Chondrocyte (in vitro differentiated cells): Measurements from ENCODE around the gene RHNO1. TPM values are rescaled to one million over a fixed set of nuclear protein-coding genes. Genes with fewer than 3 reads are reported as not detected.

ENCODE experiments used
- DNase-seq: peaks from one replicate; pipeline ENCODE4 v3.0.0; 2021; ENCODE audit warnings: mixed read lengths, low spot score
- H3K27ac Mint-ChIP-seq: one replicate; pipeline ENCODE4 v1.8.0; 2021; ENCODE audit warnings: mild to moderate bottlenecking, moderate library complexity, mixed read lengths; ENCODE audit not compliant: unreplicated experiment
- H3K27me3 Mint-ChIP-seq: 2 replicates; pipeline ENCODE4 v1.8.0; 2021; ENCODE audit warnings: low read depth, mixed read lengths
- H3K36me3 Mint-ChIP-seq: 2 replicates; pipeline ENCODE4 v1.8.0; 2021; ENCODE audit warnings: low read depth, mixed read lengths
- H3K4me1 Mint-ChIP-seq: 2 replicates; pipeline ENCODE4 v1.8.0; 2021; ENCODE audit warnings: low read depth, mild to moderate bottlenecking, mixed read lengths
- H3K4me3 Mint-ChIP-seq: one replicate; pipeline ENCODE4 v1.8.0; 2021; ENCODE audit warnings: mild to moderate bottlenecking, moderate library complexity, mixed read lengths; ENCODE audit not compliant: unreplicated experiment
- H3K9me3 Mint-ChIP-seq: 2 replicates; pipeline ENCODE4 v1.8.0; 2021; ENCODE audit warnings: low read depth, mixed read lengths
- CTCF ChIP-seq: fragments of 200-600 bp; sonication (generic); IDR thresholded peaks from 2 replicates; pipeline ENCODE4 v1.5.0; 2021; ENCODE audit warnings: antibody characterized with exemption, mild to moderate bottlenecking, moderate library complexity
- total RNA-seq: library from RNA; stranded (reverse); gene quantifications from 3 replicates; pipeline ENCODE4 v1.2.1, GENCODE V29; 2021

RHNO1 gene
- total RNA-seq, 1 donor from 2014 or later = 18.8 TPM

DNA sequence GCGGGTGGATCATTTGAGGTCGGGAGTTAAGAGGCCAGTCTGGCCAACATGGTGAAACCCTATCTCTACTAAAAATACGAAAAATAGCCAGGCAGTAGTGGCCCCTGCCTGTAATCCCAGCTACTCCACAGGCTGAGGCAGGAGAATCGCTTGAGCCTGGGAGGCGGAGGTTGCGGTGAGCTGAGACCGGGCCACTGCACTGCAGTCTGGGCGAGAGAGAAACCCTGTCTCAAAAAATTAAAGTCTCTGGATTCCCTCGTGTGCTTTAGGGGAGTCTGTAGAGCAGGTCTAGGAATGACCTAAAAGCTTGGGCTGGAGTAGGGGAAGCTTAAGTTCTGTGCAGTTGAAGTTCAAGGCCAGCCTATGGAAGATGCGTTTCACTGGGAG is 13.0 kb downstream of the RHNO1 start:
- Mint-ChIP-seq H3K4me1 (peaks cover 36% of the 10 kb centered on the region), H3K27ac (peak overlapping the region; percentile 99), H3K9me3 (no peaks in the 10 kb centered on the region), H3K36me3 (peaks cover 5% of the 10 kb centered on the region), H3K27me3 (no peaks in the 10 kb centered on the region), H3K4me3 (peak overlapping the region; percentile 96)
- TF ChIP-seq CTCF = no peak
- no peak for DNase-seq

DNA sequence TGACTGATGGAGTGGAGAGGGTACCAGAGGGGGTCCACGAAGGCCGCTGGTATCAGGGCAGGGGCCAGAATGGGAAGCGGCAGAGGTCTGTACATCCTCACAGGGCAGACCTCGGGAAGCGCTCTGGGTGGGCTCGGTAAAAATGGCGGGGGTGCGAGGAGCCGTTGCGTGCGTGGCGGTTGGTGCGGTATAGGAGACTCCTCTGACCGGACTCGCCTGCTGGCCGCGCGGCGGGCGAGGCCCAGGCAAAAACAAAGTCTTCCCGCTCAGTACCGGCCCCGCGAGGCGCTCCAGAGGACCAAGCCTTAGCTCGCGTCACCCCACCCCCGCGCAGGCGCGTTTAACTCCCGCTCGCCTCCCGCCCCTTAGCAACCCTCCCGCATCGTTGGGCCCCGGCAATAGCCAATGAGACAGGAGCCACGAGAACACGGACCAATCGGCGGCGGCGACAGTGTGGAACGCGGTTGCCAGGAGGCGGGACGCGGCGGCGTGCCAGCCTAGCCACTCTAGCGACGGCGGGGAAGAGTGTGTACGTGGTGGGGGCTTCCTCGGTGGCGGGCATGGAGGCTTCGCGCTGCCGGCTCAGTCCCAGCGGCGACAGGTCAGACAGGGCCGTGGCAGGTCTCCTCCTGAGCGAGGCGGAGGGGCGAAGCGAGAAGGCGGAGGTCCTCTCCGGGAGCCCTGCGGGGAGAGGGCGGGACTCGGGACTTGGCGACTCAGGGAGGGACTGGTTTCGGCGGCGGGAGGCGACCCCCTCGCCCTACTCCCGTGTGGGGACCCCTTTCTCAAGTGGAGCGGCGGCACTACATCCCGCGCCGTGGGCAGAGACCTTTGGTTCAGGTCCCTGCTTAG is 13.6 kb downstream of the RHNO1 start, which contains the start of gene TULP3:
Gene TULP3 (plus strand): TSS at position 504 of the 852 bp plus-strand sequence. CDS start 57 bp downstream, at position 561.
- peak; percentile 100 for DNase-seq
- no peak for TF ChIP-seq CTCF
- H3K4me3 Mint-ChIP-seq = peak within 1 kb of the TSS; percentile 96
- H3K36me3 Mint-ChIP-seq = peaks cover 5% of the 10 kb centered on the region
- H3K9me3 Mint-ChIP-seq = no peaks in the 10 kb centered on the region
- peaks cover 42% of the 10 kb centered on the region for H3K4me1 Mint-ChIP-seq
- H3K27me3 Mint-ChIP-seq = no peaks in the 10 kb centered on the region
- peak within 1 kb of the TSS; percentile 99 for H3K27ac Mint-ChIP-seq

DNA sequence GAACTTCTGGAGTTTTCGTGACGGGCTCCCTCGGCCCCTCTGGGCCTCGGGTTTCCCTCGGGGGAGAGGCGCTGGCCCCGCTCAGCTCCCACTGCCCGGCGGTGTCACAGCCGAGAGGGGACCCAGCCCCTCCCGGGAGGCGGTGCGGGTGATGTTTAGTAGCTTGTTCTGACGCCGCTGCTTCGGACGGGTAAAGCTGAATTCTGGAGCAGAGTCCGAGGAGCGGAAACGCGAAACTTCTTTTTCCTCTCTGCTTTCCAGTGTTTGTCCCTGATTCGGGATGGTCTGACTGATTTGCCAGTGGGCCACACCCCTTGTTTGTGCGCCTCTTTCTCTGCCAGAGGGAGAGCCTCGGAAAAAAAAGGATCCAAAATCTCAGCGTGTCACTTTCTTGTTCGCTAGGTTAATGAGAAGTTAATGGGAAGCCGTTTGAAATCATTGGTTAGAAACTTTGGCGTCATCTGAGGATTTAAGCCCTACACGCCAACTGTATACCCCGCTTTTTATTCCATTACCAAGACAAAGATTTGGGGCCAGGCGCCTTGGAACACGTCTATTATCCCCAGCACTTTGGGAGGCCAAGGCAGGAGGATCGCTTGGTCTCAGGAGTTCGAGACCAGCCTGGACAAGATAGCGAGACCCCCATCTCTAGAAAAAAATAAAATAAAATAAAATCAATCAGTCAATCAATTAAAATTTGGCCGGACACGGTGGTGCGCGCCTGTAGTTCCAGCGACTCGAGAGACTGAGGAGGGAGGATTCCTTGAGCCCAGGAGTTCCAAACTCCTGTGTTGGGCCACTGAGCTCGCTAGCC is 14.4 kb downstream of the RHNO1 start:
- Mint-ChIP-seq H3K9me3 (no peaks in the 10 kb centered on the region), H3K27ac (peak overlapping the region; percentile 99), H3K4me1 (peaks cover 49% of the 10 kb centered on the region), H3K4me3 (peak overlapping the region; percentile 96), H3K27me3 (no peaks in the 10 kb centered on the region), H3K36me3 (peaks cover 4% of the 10 kb centered on the region)
- no peak for DNase-seq
- TF ChIP-seq CTCF = peak; percentile 11

- DNase-seq = no peak
- Mint-ChIP-seq H3K9me3 (no peaks in the 10 kb centered on the region), H3K4me3 (peak overlapping the region; percentile 96), H3K27me3 (no peaks in the 10 kb centered on the region), H3K36me3 (peaks cover 4% of the 10 kb centered on the region), H3K27ac (peak overlapping the region; percentile 99), H3K4me1 (peaks cover 50% of the 10 kb centered on the region)
- TF ChIP-seq CTCF = no peak
Measured at GRCh38 chr12:2892246-2892645, 15.2 kb downstream of the RHNO1 start.

- Mint-ChIP-seq H3K4me1 (peaks cover 50% of the 10 kb centered on the region), H3K4me3 (peak overlapping the region; percentile 96), H3K36me3 (peaks cover 1% of the 10 kb centered on the region), H3K9me3 (no peaks in the 10 kb centered on the region), H3K27ac (peak overlapping the region; percentile 92), H3K27me3 (no peaks in the 10 kb centered on the region)
- no peak for DNase-seq
- no peak for TF ChIP-seq CTCF
Measured at GRCh38 chr12:2893007-2893406, 16.0 kb downstream of the RHNO1 start.
